ENCODE measurements around the gene LANCL2.

- TF ChIP-seq GATA2 (IDR thresholded peaks at IDR 0.05; ENCODE audit: low read depth, low read length) (no peak), GATA3 (IDR thresholded peaks at IDR 0.05; ENCODE audit: low read depth, low read length) (no peak)
Observed at GRCh38 chr7:55458351-55458750, 93.2 kb downstream of the LANCL2 start.

Data from SH-SY5Y (cell line).